Mesothelial cell of epicardium (in vitro differentiated cells): Measurements from ENCODE around the gene SCPEP1. TPM values are rescaled to one million over a fixed set of nuclear protein-coding genes. Genes with fewer than 3 reads are reported as not detected.
A peak's percentile ranks its signal among the peaks of the same experiment; 100 is the strongest.

Experiments used
- DNase-seq, 2 experiments: peaks; one replicate each; pipeline ENCODE4 v3.0.0; 2021; ENCODE audit warnings: low spot score in 2 of 2; ENCODE audit not compliant: unreplicated experiment in 2 of 2
- H3K27ac Mint-ChIP-seq: 2 replicates; pipeline ENCODE4 v1.8.0; 2021; ENCODE audit warnings: mixed read lengths
- H3K27me3 Mint-ChIP-seq: 2 replicates; pipeline ENCODE4 v1.8.0; 2021; ENCODE audit warnings: low read depth, mixed read lengths
- H3K36me3 Mint-ChIP-seq: 2 replicates; pipeline ENCODE4 v1.8.0; 2021; ENCODE audit warnings: mixed read lengths
- H3K4me1 Mint-ChIP-seq: 2 replicates; pipeline ENCODE4 v1.8.0; 2021; ENCODE audit warnings: mixed read lengths
- H3K4me3 Mint-ChIP-seq: 2 replicates; pipeline ENCODE4 v1.8.0; 2021; ENCODE audit warnings: mild to moderate bottlenecking, moderate library complexity, mixed read lengths
- H3K9me3 Mint-ChIP-seq: 2 replicates; pipeline ENCODE4 v1.8.0; 2021; ENCODE audit warnings: mixed read lengths
- total RNA-seq: library from RNA; stranded (reverse); gene quantifications from 3 replicates; pipeline ENCODE4 v1.2.1, GENCODE V29; 2021
- TF ChIP-seq, protein P1 (sequence below): fragments of 200-600 bp; sonication (generic); IDR thresholded peaks from one replicate; pipeline ENCODE4 v1.5.0; 2021; ENCODE audit warnings: antibody characterized with exemption; ENCODE audit not compliant: unreplicated experiment

Gene SCPEP1
- total RNA-seq, 1 donor from 2014 or later: 49.1 TPM

GRCh38 chr17:57021226-57021940 is 43.5 kb downstream of the SCPEP1 start:
- no peak for DNase-seq
- Mint-ChIP-seq H3K9me3 (peaks cover 14% of the 10 kb centered on the region), H3K36me3 (no peaks in the 10 kb centered on the region), H3K4me3 (no peak overlapping the region), H3K27ac (no peak overlapping the region), H3K27me3 (no peaks in the 10 kb centered on the region), H3K4me1 (peaks cover 9% of the 10 kb centered on the region)
- TF ChIP-seq, protein P1, sequence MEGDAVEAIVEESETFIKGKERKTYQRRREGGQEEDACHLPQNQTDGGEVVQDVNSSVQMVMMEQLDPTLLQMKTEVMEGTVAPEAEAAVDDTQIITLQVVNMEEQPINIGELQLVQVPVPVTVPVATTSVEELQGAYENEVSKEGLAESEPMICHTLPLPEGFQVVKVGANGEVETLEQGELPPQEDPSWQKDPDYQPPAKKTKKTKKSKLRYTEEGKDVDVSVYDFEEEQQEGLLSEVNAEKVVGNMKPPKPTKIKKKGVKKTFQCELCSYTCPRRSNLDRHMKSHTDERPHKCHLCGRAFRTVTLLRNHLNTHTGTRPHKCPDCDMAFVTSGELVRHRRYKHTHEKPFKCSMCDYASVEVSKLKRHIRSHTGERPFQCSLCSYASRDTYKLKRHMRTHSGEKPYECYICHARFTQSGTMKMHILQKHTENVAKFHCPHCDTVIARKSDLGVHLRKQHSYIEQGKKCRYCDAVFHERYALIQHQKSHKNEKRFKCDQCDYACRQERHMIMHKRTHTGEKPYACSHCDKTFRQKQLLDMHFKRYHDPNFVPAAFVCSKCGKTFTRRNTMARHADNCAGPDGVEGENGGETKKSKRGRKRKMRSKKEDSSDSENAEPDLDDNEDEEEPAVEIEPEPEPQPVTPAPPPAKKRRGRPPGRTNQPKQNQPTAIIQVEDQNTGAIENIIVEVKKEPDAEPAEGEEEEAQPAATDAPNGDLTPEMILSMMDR: no peak

DNA sequence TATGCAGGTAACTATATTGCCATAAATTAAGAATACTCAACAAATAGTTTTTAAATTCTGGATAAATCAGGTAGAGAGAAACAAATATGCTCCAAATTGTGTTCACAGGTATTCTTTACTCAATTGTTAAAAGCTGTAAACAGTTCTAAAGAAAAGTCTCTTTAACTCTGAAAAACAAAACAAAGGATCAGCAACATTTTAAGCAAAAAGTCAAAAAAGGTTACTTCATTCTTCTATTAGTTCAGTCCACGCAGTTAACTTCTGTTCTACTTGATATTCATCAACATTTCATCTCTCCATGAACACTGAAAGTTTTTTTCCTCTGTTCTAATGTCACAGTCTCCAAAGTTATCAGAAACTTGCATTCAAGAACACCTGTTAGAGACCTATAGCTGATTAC is 47.9 kb downstream of the SCPEP1 start:
- H3K36me3 Mint-ChIP-seq: peaks cover 7% of the 10 kb centered on the region
- H3K27ac Mint-ChIP-seq: no peak overlapping the region
- H3K27me3 Mint-ChIP-seq: no peaks in the 10 kb centered on the region
- TF ChIP-seq, protein P1: no peak
- no peak overlapping the region for H3K4me3 Mint-ChIP-seq
- no peak for DNase-seq
- H3K4me1 Mint-ChIP-seq: no peaks in the 10 kb centered on the region
- peaks cover 35% of the 10 kb centered on the region for H3K9me3 Mint-ChIP-seq

GRCh38 chr17:57027852-57028251 is 49.9 kb downstream of the SCPEP1 start:
- Mint-ChIP-seq H3K4me3 (no peak overlapping the region), H3K27ac (no peak overlapping the region), H3K9me3 (peaks cover 35% of the 10 kb centered on the region), H3K27me3 (no peaks in the 10 kb centered on the region), H3K36me3 (peaks cover 7% of the 10 kb centered on the region), H3K4me1 (peaks cover 4% of the 10 kb centered on the region)
- TF ChIP-seq, protein P1: no peak
- no peak for DNase-seq

DNA sequence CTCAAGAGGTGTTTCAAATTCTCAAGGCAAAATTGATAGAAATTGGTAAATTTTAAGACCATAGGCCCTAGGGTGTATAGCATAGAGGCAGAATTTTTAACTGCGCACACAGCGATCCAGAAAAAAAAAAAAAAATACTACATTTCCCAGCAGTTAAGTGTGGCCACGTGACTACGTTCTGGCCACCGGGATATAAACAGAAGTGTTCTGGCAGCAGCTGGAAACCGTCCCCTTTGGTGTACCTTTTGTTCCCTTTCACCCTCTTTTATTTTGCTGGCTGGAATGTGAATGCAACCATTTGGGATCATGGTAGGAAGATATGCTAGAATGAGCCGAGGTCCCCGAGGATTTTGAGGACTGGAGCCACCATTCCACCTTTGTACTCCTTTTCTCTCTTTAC is 54.4 kb downstream of the SCPEP1 start:
- DNase-seq: no peak
- peaks cover 20% of the 10 kb centered on the region for H3K4me1 Mint-ChIP-seq
- H3K4me3 Mint-ChIP-seq: no peak overlapping the region
- TF ChIP-seq, protein P1: no peak
- peaks cover 7% of the 10 kb centered on the region for H3K36me3 Mint-ChIP-seq
- peak overlapping the region; percentile 79 for H3K27ac Mint-ChIP-seq
- peaks cover 5% of the 10 kb centered on the region for H3K27me3 Mint-ChIP-seq
- peaks cover 16% of the 10 kb centered on the region for H3K9me3 Mint-ChIP-seq

- peaks cover 20% of the 10 kb centered on the region for H3K4me1 Mint-ChIP-seq
- peak overlapping the region; percentile 79 for H3K27ac Mint-ChIP-seq
- no peak for DNase-seq
- H3K36me3 Mint-ChIP-seq: peaks cover 7% of the 10 kb centered on the region
- H3K27me3 Mint-ChIP-seq: peaks cover 10% of the 10 kb centered on the region
- H3K9me3 Mint-ChIP-seq: peaks cover 8% of the 10 kb centered on the region
- TF ChIP-seq, protein P1: no peak
- no peak overlapping the region for H3K4me3 Mint-ChIP-seq
Observed at GRCh38 chr17:57033296-57033695, 55.4 kb downstream of the SCPEP1 start.
